GM12872 (cell line): ENCODE measurements around the gene GIPC1.

Experiments
- TF ChIP-seq, protein P1 (sequence below): IDR thresholded peaks from 3 replicates; pipeline ENCODE4 v1.5.1; 2011; ENCODE audit warnings: low read depth, mild to moderate bottlenecking, low read length, moderate library complexity; ENCODE audit not compliant: insufficient read depth

The GIPC1 gene

GRCh38 chr19:14536926-14537692 is 41.2 kb upstream of the GIPC1 start:
- TF ChIP-seq, protein P1, sequence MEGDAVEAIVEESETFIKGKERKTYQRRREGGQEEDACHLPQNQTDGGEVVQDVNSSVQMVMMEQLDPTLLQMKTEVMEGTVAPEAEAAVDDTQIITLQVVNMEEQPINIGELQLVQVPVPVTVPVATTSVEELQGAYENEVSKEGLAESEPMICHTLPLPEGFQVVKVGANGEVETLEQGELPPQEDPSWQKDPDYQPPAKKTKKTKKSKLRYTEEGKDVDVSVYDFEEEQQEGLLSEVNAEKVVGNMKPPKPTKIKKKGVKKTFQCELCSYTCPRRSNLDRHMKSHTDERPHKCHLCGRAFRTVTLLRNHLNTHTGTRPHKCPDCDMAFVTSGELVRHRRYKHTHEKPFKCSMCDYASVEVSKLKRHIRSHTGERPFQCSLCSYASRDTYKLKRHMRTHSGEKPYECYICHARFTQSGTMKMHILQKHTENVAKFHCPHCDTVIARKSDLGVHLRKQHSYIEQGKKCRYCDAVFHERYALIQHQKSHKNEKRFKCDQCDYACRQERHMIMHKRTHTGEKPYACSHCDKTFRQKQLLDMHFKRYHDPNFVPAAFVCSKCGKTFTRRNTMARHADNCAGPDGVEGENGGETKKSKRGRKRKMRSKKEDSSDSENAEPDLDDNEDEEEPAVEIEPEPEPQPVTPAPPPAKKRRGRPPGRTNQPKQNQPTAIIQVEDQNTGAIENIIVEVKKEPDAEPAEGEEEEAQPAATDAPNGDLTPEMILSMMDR: no peak

DNA sequence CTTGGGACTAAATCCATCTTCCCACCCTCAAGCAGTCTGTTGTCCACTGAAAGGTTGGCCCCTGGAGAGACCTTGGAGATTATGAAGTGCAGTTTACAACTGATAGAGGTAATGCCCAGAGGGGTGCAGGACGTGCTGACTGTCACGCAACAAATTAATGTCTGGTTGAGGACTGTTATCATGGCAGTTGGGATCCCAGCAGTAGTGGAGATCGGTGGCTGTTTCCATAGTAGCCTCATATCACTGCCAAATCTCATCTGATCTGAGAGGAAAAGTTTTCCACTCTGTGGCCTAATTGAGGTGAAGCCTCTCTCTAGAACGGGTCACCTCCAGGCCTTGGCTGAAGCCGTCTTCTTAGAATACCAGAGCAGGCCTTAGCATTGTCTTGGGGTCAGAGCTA is 37.5 kb upstream of the GIPC1 start:
- TF ChIP-seq, protein P1: no peak

DNA sequence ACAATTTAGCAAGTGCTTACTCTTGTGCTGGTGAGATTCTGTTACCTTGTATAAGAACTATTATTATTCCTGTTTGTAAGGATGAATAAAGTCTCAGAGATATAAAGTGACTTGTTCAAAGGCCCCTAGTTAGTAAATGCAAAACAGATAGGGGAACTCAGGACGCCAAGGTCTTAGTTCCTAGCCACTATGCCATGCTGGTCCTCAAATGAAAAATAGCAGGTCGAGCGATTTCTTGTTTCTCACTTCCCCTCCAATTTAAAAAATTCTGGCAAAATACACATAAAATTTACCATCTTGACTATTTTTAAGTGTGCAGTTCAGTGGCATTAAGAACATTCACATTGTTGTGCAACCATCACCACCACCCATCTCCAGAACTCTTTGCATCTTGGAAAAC is 34.6 kb upstream of the GIPC1 start:
- TF ChIP-seq, protein P1: no peak

DNA sequence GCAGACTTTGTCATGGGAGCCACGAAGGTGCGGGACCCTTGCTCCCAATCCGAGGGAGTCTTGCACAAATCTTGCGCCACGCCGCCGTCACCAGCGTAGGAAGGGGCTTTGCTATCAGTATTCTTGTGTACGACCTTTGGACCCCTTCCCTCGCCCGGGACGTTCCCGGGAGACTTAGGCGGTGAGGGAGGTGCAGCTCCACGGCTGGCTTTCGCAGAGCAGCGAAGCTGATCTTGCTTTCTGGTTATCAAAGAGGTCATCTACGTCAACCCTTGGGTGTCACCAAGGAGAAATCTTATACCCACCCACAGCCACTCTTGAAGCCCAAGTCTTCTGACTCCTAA is 34.0 kb upstream of the GIPC1 start:
- TF ChIP-seq, protein P1: no peak

DNA sequence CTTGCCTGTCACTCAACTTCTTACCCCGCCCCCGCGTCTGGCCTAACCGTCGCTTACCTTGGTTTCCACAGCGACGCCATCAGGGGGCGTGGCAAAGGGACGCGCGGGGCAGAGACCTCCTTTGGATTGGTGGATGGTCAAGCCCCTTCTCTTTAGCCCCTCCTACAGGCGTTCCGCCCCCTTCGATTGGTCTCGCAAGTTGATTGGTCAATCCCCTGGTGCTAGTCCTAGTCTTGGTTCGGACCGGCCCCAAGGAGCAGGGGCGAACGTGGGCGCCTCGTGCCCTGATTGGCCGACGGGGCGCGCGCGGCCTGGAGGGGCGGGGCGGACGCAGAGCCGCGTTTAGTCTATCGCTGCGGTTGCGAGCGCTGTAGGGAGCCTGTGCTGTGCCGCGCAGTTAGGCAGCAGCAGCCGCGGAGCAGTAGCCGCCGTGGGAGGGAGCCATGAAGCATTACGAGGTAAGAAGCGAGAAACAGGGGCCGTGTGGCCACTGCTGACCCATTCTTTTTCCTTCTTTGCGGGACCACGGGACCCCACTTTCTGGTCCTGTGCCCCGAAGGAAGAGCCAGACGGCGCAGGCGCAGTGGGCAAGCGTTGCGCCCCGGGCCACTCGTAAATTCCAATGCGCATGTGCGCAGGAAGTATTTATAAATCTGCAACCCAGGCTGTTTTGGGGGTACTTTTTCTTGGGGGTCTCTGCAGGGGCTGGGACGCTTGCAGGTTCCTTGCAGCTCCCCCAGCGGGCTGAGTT is 33.5 kb upstream of the GIPC1 start, which contains the start of gene TECR:
TSS of gene TECR (plus strand) at position 341 of the 751 bp plus-strand sequence. CDS start at position 444, 103 bp downstream.
- TF ChIP-seq, protein P1: no peak

DNA sequence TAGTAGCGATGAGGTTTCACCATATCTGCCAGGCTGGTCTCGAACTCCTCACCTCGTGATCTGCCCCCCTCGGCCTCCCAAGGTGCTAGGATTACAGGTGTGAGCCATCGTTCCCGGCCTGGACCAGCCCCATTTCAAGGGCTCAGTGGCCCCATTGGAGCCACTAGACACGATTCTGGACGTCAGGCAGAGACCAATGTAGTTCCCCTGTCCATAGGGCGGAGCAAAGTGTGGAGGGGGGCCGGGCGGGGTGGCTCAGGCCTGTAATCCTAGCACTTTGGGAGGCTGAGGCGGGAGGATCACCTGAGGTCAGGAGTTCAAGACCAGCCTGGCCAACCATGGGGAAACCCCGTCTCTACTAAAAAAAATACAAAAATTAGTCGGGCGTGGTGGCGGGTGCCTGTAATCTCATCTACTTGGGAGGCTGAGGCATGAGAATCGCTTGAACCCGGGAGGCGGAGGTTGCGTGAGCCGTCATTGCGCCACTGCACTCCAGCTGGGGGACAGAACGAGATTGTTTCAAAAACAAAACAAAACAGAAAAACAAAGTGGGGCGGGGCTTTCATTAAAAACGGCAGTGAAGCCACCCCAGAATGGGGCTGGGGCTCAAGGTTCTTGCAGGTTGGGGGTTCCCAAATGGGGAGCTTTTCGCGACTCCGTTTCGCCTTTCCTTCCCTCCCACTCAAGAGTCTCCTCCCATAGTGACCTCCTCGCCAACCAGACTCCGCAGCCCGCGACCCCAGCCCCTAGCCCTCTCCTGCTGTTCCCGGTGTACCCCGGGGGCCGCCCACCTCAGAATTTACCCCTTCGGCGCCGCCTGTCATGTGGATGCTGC is 32.7 kb upstream of the GIPC1 start:
- TF ChIP-seq, protein P1: no peak

- TF ChIP-seq, protein P1: no peak
These were observed 30.5 kb upstream of the GIPC1 start for GRCh38 chr19:14526423-14526822.
